Measurements from ENCODE around the gene TSNAXIP1.

- TF ChIP-seq CTCF (IDR thresholded peaks at IDR 0.05; ENCODE audit: poor library complexity) (no peak), EZH2 (IDR thresholded peaks at IDR 0.05; ENCODE audit: borderline replicate concordance) (no peak), EZH2phosphoT487 (IDR thresholded peaks at IDR 0.05; ENCODE audit: low read depth, severe bottlenecking, unreplicated experiment) (no peak)
Observed at GRCh38 chr16:67770346-67770991, 36.2 kb upstream of the TSNAXIP1 start.
